OCI-LY7 (cell line): ENCODE measurements around the gene PSMG4. TPM values are rescaled to one million over a fixed set of nuclear protein-coding genes. Genes with fewer than 3 reads are reported as not detected.

Experiments used
- BruUV-seq: library from RNA; stranded (reverse); fragments of 400-500 nt; replicated peaks from 2 replicates; lab custom pipeline; 2021; lab: Mats Ljungman, UMichigan
- CTCF ChIA-PET: fragments of 300-600 bp; sonication (Branson Sonifier 250); formaldehyde crosslinking; loops from one replicate; lab custom pipeline; 2022; ENCODE audit warnings: antibody characterized with exemption; ENCODE audit not compliant: unreplicated experiment; lab: Charles Lee
- POLR2A ChIA-PET: fragments of 300-600 bp; sonication (Branson Sonifier 250); formaldehyde crosslinking; loops from one replicate; lab custom pipeline; 2022; ENCODE audit warnings: antibody characterized with exemption; lab: Charles Lee
- DNase-seq: peaks from one replicate; pipeline ENCODE4 v3.0.0-alpha.2; 2015; ENCODE audit warnings: low spot score
- H2AFZ ChIP-seq: fragments of 200-600 bp; sonication (generic), shearing (Covaris generic); 2 replicates; pipeline ENCODE4 v1.6.1; 2014; ENCODE audit warnings: mild to moderate bottlenecking, antibody characterized with exemption, low read length, moderate library complexity
- H3K27ac ChIP-seq: fragments of 200-600 bp; sonication (generic); 2 replicates; pipeline ENCODE4 v1.5.1; 2014; ENCODE audit warnings: mixed run types, low read depth, mild to moderate bottlenecking, moderate library complexity, low read length, inconsistent platforms; ENCODE audit not compliant: poor library complexity, severe bottlenecking
- H3K36me3 ChIP-seq: fragments of 200-600 bp; sonication (generic); 2 replicates; pipeline ENCODE4 v1.6.1; 2014; ENCODE audit warnings: mild to moderate bottlenecking, antibody characterized with exemption, low read length, moderate library complexity, mixed read lengths; ENCODE audit not compliant: insufficient read depth
- H3K4me1 ChIP-seq: fragments of 200-600 bp; sonication (generic); 2 replicates; pipeline ENCODE4 v1.5.1; 2014; ENCODE audit warnings: mild to moderate bottlenecking, low read length; ENCODE audit not compliant: insufficient read depth, poor library complexity, severe bottlenecking
- H3K4me2 ChIP-seq: fragments of 200-600 bp; sonication (generic); 2 replicates; pipeline ENCODE4 v1.6.1; 2014; ENCODE audit warnings: mild to moderate bottlenecking, low read length
- H3K4me3 ChIP-seq: fragments of 200-600 bp; sonication (generic); 2 replicates; pipeline ENCODE4 v1.5.1; 2014; ENCODE audit warnings: mild to moderate bottlenecking, low read depth, low read length; ENCODE audit not compliant: poor library complexity, severe bottlenecking
- H3K79me2 ChIP-seq: fragments of 200-600 bp; sonication (generic); 2 replicates; pipeline ENCODE4 v1.6.1; 2016; ENCODE audit warnings: low read depth, mild to moderate bottlenecking, low read length, moderate library complexity, mixed read lengths; ENCODE audit not compliant: insufficient read depth
- H3K9me2 ChIP-seq: fragments of 200-600 bp; sonication (generic); 2 replicates; pipeline ENCODE4 v1.6.1; 2016; ENCODE audit warnings: mild to moderate bottlenecking, low read length, mixed read lengths; ENCODE audit not compliant: insufficient read depth
- H3K9me3 ChIP-seq: fragments of 200-600 bp; sonication (generic); 2 replicates; pipeline ENCODE4 v1.6.1; 2014; ENCODE audit warnings: mild to moderate bottlenecking, mixed run types, low read length, mixed read lengths
- H4K20me1 ChIP-seq: fragments of 200-600 bp; sonication (generic); 2 replicates; pipeline ENCODE4 v1.6.1; 2014; ENCODE audit warnings: mild to moderate bottlenecking, antibody characterized with exemption, low read length, moderate library complexity, mixed read lengths; ENCODE audit not compliant: insufficient read depth
- CTCF ChIP-seq: fragments of 200-600 bp; sonication (generic); conservative IDR thresholded peaks from 2 replicates; pipeline ENCODE4 v1.5.1; 2014; ENCODE audit warnings: mild to moderate bottlenecking, antibody characterized with exemption, low read length, moderate library complexity, mixed read lengths
- EZH2phosphoT487 ChIP-seq: fragments of 200-600 bp; sonication (generic); IDR thresholded peaks from 2 replicates; pipeline ENCODE4 v1.6.1; 2018; ENCODE audit warnings: low read depth, borderline replicate concordance, mild to moderate bottlenecking, mixed run types, antibody characterized with exemption, low read length, moderate library complexity, mixed read lengths
- intact Hi-C: fragments of 100-400 bp; cut with micrococcal nuclease; formaldehyde crosslinking; loops from one replicate; pipeline ENCODE4 v1.10.0; 2022; ENCODE audit not compliant: unreplicated experiment
- total RNA-seq, 2 experiments: library from RNA; depleted of rRNA in 1 of 2; stranded (reverse); fragments of >200 nt in 1 of 2; shearing (Covaris generic) in 1 of 2; gene quantifications; 2 replicates each; pipeline ENCODE4 v1.2.3, GENCODE V29; 2014 to 2022

The PSMG4 gene
- total RNA-seq, 2 experiments from 2014 or later = 48.9 to 65.4 TPM

GRCh38 chr6:3310703-3311102 lies 52.0 kb downstream of the PSMG4 start:
- no TSS peak for BruUV-seq
- no peak overlapping the region for H2AFZ ChIP-seq
- H3K4me2 ChIP-seq = no peak overlapping the region
- ChIA-PET POLR2A (no interaction called here), CTCF (no interaction called here)
- H3K27ac ChIP-seq = no peak overlapping the region
- intact Hi-C loops = no loop called here
- no peaks in the 10 kb centered on the region for H3K79me2 ChIP-seq
- no peaks in the 10 kb centered on the region for H3K9me3 ChIP-seq
- no peaks in the 10 kb centered on the region for H4K20me1 ChIP-seq
- TF ChIP-seq EZH2phosphoT487 (no peak), CTCF (no peak)
- no peaks in the 10 kb centered on the region for H3K4me1 ChIP-seq
- no peaks in the 10 kb centered on the region for H3K9me2 ChIP-seq
- no peaks in the 10 kb centered on the region for H3K36me3 ChIP-seq
- DNase-seq = no peak
- H3K4me3 ChIP-seq = no peak overlapping the region

GRCh38 chr6:3311826-3312225 lies 53.1 kb downstream of the PSMG4 start:
- BruUV-seq = no TSS peak

More at GRCh38 chr6:3311826-3312225, 53.1 kb downstream of the PSMG4 start:
- CTCF ChIA-PET = no interaction called here
- H3K79me2 ChIP-seq = no peaks in the 10 kb centered on the region
- TF ChIP-seq EZH2phosphoT487 (no peak), CTCF (no peak)
- H3K27ac ChIP-seq = no peak overlapping the region
- H4K20me1 ChIP-seq = no peaks in the 10 kb centered on the region
- POLR2A ChIA-PET = no interaction called here
- no peaks in the 10 kb centered on the region for H3K9me2 ChIP-seq
- H3K36me3 ChIP-seq = no peaks in the 10 kb centered on the region
- DNase-seq = no peak
- intact Hi-C loops = no loop called here
- no peak overlapping the region for H2AFZ ChIP-seq
- no peak overlapping the region for H3K4me2 ChIP-seq
- no peaks in the 10 kb centered on the region for H3K4me1 ChIP-seq
- H3K4me3 ChIP-seq = no peak overlapping the region
- no peaks in the 10 kb centered on the region for H3K9me3 ChIP-seq
